Fibroblast of skin of back (primary cell): ENCODE measurements around the gene CYB5D1.

Source experiments
- DNase-seq: peaks from one replicate; pipeline ENCODE4 v3.0.0-alpha.2; 2013

CYB5D1 gene

GRCh38 chr17:7844292-7845154 is 13.3 kb upstream of the CYB5D1 start:
- peak; percentile 96 for DNase-seq

DNA sequence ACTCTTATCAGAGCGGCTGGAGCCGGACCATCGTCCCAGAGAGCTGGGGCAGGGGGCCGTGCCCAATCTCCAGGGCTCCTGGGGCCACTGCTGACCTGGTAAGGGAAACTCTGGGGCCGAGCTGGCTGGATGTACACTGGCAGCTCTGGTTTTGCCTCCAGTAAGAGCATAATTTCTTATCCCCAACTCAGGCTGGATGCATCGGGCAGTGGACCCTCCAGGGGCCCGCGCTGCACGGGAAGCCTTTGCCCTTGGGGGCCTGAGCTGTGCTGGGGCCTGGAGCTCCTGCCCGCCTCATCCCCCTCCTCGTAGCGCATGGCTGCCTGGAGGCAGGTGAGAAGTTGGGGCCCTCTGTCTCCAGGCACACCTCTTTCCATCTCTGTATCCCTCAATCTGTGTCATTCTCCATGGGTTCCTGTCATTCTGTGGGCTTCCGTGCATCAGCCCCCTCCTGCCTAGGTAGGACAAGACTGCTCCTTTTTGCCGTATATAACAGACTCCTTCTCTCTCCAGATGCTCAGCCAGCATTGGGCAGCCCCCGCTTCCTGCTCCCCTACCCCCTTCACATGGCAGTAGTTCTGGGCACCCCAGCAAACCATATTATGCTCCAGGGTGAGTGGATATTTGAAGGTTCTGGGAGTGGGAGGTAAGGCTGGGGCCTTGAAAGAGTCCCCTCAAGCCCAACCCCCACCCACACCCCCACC is 12.3 kb upstream of the CYB5D1 start:
- no peak for DNase-seq

DNA sequence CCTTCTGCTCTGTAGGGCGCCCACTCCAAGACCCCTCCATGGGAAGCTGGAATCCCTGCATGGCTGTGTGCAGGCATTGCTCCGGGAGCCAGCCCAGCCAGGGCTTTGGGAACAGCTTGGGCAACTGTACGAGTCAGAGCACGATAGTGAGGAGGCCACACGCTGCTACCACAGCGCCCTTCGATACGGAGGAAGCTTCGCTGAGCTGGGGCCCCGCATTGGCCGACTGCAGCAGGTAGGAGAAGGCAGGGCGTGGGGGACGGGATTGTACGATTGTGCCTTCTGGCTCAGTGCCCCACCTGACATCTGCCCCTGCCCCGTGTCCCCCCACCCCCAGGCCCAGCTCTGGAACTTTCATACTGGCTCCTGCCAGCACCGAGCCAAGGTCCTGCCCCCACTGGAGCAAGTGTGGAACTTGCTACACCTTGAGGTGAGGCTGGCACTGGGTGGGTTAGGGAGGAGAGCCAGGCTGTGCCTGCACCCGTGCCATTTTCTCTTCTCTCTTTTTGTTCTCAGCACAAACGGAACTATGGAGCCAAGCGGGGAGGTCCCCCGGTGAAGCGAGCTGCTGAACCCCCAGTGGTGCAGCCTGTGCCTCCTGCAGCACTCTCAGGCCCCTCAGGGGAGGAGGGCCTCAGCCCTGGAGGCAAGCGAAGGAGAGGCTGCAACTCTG is 11.6 kb upstream of the CYB5D1 start:
- DNase-seq, result no peak

- no peak for DNase-seq
These were observed 10.8 kb upstream of the CYB5D1 start for GRCh38 chr17:7846765-7847661.

DNA sequence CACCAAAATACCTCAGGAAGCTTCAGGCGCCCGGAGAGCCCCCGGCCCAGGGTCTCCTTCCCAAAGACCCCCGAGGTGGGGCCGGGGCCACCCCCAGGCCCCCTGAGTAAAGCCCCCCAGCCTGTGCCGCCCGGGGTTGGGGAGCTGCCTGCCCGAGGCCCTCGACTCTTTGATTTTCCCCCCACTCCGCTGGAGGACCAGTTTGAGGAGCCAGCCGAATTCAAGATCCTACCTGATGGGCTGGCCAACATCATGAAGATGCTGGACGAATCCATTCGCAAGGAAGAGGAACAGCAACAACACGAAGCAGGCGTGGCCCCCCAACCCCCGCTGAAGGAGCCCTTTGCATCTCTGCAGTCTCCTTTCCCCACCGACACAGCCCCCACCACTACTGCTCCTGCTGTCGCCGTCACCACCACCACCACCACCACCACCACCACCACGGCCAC is 9.6 kb upstream of the CYB5D1 start:
- DNase-seq, result no peak

DNA sequence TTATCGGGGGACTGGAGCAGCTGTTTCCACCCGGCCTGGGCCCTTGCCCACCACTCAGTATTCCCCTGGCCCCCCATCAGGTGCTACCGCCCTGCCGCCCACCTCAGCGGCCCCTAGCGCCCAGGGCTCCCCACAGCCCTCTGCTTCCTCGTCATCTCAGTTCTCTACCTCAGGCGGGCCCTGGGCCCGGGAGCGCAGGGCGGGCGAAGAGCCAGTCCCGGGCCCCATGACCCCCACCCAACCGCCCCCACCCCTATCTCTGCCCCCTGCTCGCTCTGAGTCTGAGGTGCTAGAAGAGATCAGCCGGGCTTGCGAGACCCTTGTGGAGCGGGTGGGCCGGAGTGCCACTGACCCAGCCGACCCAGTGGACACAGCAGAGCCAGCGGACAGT is 9.1 kb upstream of the CYB5D1 start:
- no peak for DNase-seq

- DNase-seq, result no peak
These were observed 8.6 kb upstream of the CYB5D1 start for GRCh38 chr17:7849130-7849750.

DNA sequence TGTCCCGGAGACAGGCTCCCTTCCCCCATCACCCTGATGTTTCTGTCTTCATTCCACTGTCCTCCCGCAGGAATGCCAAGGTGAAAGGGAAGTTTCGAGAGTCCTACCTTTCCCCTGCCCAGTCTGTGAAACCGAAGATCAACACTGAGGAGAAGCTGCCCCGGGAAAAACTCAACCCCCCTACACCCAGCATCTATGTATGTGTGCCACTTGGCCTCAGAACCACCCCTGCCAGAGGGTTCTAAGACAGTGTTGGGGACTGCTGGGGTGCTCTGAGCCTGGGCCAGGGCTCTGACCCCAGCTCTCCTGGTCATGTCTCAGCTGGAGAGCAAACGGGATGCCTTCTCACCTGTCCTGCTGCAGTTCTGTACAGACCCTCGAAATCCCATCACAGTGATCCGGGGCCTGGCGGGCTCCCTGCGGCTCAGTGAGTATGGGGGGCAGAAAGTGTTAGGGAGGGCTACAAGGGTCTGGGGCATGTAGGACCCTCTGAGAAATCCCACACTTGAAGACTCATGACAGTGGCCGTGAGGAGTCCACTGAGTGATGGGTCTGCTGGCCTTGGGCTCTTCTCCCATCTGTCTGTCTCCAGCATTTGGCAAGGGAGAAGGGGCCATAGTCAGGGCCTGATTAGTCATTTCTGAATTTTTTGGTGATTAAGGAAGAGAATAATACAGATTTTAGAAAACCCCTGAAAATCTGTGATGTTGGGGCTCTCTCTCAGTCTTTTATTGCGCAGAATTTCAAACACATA is 7.9 kb upstream of the CYB5D1 start:
- DNase-seq, result no peak

DNA sequence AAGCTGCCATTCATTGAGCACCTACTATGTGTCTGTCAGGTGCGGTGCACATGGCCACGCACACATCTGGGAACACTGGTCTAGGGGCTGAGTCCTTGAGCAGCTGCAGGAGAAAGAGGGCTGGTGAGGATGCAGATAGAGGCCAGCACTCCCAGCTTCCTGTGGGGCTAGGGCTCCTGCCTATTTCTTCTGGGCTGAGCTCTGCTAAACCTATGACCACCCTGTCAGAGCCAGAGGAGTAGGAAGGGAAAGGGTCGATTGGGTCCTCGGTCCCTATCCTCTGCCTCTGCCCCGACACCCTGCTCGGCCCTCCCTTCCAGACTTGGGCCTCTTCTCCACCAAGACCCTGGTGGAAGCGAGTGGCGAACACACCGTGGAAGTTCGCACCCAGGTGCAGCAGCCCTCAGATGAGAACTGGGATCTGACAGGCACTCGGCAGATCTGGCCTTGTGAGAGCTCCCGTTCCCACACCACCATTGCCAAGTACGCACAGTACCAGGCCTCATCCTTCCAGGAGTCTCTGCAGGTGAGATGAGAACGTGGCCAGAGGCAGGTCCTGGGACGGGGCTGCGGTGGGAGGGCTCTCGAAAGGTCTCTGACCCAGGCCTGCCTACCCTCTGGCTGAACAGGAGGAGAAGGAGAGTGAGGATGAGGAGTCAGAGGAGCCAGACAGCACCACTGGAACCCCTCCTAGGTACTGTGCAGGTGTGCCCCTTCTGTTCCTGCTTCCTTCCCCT is 6.9 kb upstream of the CYB5D1 start:
- no peak for DNase-seq

GRCh38 chr17:7851438-7852261 is 6.2 kb upstream of the CYB5D1 start:
- DNase-seq, result peak; percentile 78

- no peak for DNase-seq
These were observed 5.5 kb upstream of the CYB5D1 start for GRCh38 chr17:7852262-7852670.

GRCh38 chr17:7852919-7853690 is 4.7 kb upstream of the CYB5D1 start:
- DNase-seq, result no peak

DNA sequence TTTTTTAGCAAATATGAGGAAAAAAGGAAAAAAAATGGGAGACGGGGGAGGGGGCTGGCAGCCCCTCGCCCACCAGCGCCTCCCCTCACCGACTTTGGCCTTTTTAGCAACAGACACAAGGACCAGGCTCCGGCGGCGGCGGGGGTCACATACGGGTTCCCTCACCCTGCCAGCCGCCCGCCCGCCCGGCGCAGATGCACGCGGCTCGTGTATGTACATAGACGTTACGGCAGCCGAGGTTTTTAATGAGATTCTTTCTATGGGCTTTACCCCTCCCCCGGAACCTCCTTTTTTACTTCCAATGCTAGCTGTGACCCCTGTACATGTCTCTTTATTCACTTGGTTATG is 4.1 kb upstream of the CYB5D1 start:
- DNase-seq, result no peak

- DNase-seq, result no peak
These were observed 3.6 kb upstream of the CYB5D1 start for GRCh38 chr17:7854078-7854777.

- DNase-seq, result no peak
These were observed 2.7 kb upstream of the CYB5D1 start, which contains the start of gene TMEM88 for GRCh38 chr17:7854851-7855659. Gene TMEM88, plus strand, starts transcription at chr17:7855066. Its CDS starts 9 bp downstream, at chr17:7855075.

- no peak for DNase-seq
These were observed 2.2 kb upstream of the CYB5D1 start for GRCh38 chr17:7855660-7856010.
